Stimulated activated CD8-positive, alpha-beta memory T cell treated with anti-CD3 and anti-CD28 coated beads, Interleukin-15, amount 100 ng/mL, for 24 hours (primary cell): ENCODE results near the gene ENPP4.
"Not testable (repeated sequence)": the region's sequence is repeated elsewhere in the genome, so short reads cannot be mapped to it uniquely, and the experiment has no call there.

Experiments used
- DNase-seq: peaks from one replicate; pipeline ENCODE4 v3.0.0-alpha.2; 2020; ENCODE audit warnings: low read depth

The ENPP4 gene

GRCh38 chr6:46129629-46130511 is at the start of gene ENPP4:
Gene ENPP4, plus strand, starts transcription at chr6:46129989. Its CDS starts 9,595 bp downstream, at chr6:46139584.
- DNase-seq, result peak; percentile 69

DNA sequence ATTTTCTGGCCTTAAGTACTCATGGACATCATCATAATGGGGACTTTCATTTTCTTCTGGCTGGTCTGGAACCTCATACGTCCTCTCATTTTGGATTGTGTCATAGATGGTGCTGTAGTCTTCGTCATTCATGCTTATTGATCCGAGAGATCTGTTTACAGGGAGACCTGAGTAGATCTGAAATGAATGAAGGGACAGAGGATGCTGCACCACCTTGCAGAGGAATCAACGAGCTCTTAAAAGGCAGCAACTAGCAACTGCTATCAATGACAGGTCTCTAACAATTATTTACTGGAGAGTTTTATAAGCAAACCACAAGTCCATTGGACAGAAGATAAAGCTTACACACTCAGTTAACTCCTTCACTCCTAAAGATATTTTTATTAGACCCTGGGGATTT is 49.7 kb upstream of the ENPP4 start:
- DNase-seq, result no peak

- not testable (repeated sequence) for DNase-seq
These were observed 44.1 kb upstream of the ENPP4 start for GRCh38 chr6:46085688-46086087.

GRCh38 chr6:46090115-46091079 is 39.4 kb upstream of the ENPP4 start:
- no peak for DNase-seq

- DNase-seq, result no peak
These were observed 38.7 kb upstream of the ENPP4 start for GRCh38 chr6:46091080-46091478.

GRCh38 chr6:46095251-46095650 is 34.5 kb upstream of the ENPP4 start:
- no peak for DNase-seq

DNA sequence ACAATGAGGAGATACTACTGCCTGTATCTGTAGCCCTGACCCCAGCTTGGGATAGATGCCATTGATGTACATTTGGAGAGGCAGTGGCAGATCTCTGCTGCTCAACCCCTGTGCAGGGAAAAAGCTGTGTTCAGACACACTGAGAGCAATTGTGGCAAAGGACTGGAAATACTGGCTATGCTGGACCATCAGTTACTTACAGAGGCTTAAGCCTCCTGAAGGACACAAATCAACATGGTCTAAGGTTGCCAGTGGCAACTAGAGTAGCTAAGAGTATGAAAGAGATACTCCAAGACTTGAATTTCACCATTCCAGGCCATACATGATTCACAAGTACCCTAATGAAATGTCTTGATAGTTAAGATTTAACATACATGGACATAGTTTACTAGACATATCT is 32.4 kb upstream of the ENPP4 start:
- DNase-seq, result no peak

- no peak for DNase-seq
These were observed 31.1 kb upstream of the ENPP4 start for GRCh38 chr6:46098678-46099077.

GRCh38 chr6:46099952-46100351 is 29.8 kb upstream of the ENPP4 start:
- DNase-seq, result no peak

DNA sequence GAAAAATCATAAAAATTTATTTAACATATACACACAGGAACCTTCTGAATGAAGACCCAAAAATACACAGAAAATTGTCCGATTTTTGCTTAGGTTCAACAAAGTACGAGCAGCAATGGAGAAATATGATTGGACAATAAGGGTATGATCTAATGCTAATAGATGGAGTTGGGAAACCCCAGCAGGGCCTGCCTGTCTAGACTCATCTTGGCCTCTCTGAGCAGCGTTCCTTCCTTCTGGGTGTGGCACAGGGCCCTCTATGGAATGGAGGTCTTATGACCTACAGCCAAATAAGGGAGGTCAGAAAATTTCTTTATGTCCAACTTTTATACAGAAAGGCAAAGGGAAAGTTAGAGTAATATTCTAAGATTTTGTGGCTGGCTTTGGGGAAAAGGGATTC is 27.7 kb upstream of the ENPP4 start:
- DNase-seq, result no peak

- no peak for DNase-seq
These were observed 26.2 kb upstream of the ENPP4 start for GRCh38 chr6:46103441-46104115.

DNA sequence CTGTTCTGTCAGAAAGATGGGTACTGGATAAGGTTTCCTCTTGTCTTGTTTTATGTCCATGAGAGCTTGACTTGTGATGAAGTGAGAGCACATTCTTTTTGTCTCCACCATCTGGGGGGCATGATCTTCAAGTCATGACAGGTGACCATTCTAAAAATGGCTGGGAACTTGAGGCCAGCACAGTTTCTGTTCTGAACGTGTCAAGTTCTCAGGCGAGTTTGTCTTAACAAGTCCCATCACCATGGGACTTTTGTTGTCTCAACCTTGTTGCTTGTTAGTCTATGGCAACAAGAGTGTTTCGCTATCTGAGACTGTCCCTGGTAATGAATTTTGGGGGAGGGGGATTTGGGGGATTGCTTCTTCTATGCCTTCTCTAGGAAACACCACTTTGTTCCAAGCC is 25.6 kb upstream of the ENPP4 start:
- no peak for DNase-seq

DNA sequence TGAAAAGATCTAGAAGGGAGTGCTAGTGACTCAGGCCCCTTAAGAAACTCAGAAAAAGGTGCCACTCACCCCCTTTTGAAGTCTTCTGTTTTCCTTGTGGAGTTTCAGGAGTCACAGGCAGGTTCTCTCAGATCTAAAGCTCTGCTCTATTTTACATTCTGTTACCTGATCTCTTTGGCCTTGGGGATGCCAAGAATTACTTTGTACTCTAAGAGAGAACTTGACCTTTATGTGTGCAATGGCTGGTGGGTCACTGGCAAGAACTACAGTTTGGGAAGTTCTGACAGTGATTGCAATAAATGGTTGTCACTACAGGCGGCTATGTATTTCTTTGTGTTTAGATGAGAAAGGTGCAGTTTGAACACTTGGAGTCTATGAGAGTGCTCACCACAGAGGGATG is 24.2 kb upstream of the ENPP4 start:
- DNase-seq, result no peak

DNA sequence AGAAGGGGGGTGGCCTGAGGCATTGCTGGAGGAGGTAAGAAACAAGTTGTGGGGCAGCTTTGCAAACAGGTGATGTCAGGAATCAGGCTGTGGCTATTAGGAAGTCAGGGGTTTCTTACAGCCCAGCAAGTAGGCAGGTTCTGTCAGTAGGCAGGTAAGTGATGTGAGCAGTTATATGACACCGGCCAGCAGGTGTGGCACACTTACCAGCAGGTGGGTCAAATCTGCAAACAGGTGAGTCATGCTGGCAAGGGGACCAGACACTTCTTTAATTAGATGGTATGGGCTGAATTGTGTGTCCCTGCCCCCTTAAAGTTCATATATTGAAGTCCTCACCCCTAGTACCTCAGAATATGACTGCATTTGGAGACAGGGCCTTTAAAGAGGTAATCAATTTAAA is 16.4 kb upstream of the ENPP4 start:
- no peak for DNase-seq

DNA sequence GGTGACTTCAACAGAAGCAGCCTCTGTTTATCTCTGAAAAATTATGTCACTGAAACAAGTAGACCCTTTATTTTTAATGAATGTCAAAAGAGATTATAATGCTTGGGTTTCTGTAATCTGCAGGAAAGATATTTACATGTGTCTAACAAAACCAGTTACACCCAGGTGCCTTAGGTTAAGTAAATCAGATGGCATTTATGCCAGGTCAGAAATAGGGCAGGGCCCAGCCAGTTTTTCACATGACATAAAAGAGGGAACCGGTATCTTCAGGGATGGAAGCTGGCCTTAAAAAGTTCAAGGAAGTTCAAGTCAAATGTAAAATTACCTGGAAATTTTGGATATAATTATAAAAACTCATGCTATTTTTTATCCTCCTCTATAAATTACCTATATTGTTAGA is 14.2 kb upstream of the ENPP4 start:
- DNase-seq, result no peak

DNA sequence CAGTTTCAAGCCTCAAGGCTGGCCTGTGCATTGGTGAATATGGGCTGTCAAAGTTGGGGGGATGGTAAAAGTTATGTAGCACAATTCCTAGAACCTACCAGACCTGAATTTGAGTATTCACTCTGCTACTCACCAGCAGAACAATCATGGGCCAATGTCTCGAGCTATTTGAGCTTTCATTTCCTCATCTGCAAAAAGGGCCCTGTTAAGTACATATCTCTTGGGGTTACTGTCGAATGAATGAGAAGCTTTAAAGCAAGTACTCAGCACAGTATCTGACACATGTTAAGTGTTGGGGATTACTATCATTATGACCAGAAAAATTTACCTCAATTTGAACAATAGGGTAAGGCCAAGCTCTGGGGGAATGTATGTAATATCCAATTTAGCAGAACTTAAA is 13.5 kb upstream of the ENPP4 start:
- DNase-seq, result no peak

DNA sequence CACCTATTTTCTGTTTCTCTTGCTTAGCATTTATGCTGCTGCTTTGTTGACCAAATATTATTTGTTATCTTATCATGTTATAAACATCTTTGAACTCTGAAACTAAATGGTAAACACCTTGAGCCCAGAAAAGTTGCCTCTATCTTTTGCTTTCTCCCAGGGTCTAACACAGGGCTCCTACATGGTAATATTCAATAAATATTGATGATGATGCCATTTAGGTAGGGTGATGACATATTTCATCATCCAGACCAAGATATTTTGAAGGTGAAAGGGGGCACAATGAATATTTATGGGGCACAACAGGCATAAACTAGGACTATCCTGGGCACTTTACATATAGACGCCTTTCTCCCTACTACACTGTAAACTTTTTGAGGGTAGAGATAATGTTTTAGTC is 11.6 kb upstream of the ENPP4 start:
- DNase-seq, result no peak

GRCh38 chr6:46118836-46119235 is 11.0 kb upstream of the ENPP4 start:
- no peak for DNase-seq

DNA sequence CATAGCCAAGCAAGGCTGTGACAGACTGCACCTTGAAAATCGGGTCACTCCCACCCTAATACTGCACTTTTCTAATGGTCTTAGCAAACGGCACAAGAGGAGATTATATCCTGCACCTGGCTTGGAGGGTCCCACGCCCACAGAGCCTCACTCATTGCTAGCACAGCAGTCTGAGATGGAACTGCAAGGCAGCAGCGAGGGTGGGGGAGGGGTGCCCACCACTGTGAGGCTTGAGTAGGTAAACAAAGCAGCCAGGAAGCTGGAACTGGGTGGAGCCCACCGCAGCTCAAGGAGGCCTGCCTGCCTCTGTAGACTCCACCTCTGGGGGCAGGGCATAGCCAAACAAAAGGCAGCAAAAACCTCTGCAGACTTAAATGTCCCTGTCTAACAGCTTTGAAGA is 10.1 kb upstream of the ENPP4 start:
- DNase-seq, result not testable (repeated sequence)

- no peak for DNase-seq
These were observed 1.3 kb upstream of the ENPP4 start for GRCh38 chr6:46128476-46128875.

- no peak for DNase-seq
These were observed 529 bp upstream of the ENPP4 start for GRCh38 chr6:46129291-46129628.

DNA sequence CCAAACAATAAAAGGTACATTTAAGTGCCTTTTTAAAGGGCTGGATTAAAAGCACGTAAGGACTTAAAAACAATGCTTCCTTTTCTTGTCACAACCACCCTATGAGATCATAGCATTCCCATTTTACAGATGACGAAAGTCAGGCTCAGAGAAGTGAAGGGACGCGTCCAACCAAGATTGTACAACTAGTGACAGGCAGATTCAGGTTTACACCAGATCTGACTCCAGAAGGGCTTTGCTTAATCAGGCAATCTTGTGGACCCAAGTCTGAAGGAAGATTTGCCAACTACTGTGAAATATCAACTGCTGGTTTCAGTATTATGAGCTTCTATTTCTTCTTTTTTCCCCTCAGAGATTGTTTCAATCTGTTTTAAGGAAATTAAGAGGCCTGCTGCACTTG is 877 bp downstream of the ENPP4 start:
- DNase-seq, result no peak

- DNase-seq, result not testable (repeated sequence)
These were observed 1.5 kb downstream of the ENPP4 start for GRCh38 chr6:46131291-46131690.
